ACC112 (cell line): ENCODE measurements around the gene PACS1.

Experiments
- H2AFZ ChIP-seq: fragments of 200-600 bp; sonication (generic); one replicate; pipeline ENCODE4 v1.6.0; 2017; ENCODE audit warnings: antibody characterized with exemption, low read length; ENCODE audit not compliant: unreplicated experiment
- H3K27ac ChIP-seq: fragments of 200-600 bp; sonication (generic); 2 replicates; pipeline ENCODE4 v1.5.1; 2014; ENCODE audit warnings: low read depth, mild to moderate bottlenecking, antibody characterized with exemption, low read length, moderate library complexity
- H3K27me3 ChIP-seq: fragments of 200-600 bp; sonication (generic); 2 replicates; pipeline ENCODE4 v1.6.1; 2014; ENCODE audit warnings: mild to moderate bottlenecking, antibody characterized with exemption, low read length, moderate library complexity, mixed read lengths; ENCODE audit not compliant: insufficient read depth
- H3K36me3 ChIP-seq: fragments of 200-600 bp; sonication (generic); 2 replicates; pipeline ENCODE4 v1.6.1; 2016; ENCODE audit warnings: mild to moderate bottlenecking, antibody characterized with exemption, low read length, moderate library complexity, mixed read lengths; ENCODE audit not compliant: insufficient read depth
- H3K4me1 ChIP-seq: fragments of 200-600 bp; sonication (generic); one replicate; pipeline ENCODE4 v1.6.1; 2016; ENCODE audit warnings: low read length, mixed read lengths; ENCODE audit not compliant: insufficient read depth, unreplicated experiment, control insufficient read depth
- H3K4me3 ChIP-seq: fragments of 200-600 bp; sonication (generic); 2 replicates; pipeline ENCODE4 v1.5.1; 2014; ENCODE audit warnings: mild to moderate bottlenecking, low read depth, low read length
- H3K79me2 ChIP-seq: fragments of 200-600 bp; sonication (generic); one replicate; pipeline ENCODE4 v1.6.0; 2016; ENCODE audit warnings: low read length; ENCODE audit not compliant: control insufficient read depth, unreplicated experiment, insufficient read depth

Gene PACS1

DNA sequence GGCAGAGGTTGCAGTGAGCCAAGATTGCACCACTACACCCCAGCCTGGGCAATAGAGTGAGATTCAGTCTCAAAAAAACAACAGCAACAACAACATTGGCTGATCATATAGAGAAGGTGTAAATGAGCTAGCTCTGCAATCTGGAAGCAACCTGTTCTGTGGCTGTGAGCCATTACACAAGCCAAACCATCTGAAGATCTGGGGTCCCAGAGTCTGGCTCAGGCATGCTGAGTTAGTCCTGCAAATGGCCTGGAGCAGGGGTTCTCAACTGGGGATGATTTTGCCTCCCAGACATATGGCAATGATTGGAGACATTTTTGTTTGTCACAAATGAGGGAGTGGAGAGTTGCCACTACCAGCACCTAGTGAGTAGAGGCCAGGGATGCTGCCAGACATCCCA, 156.0 kb downstream of the PACS1 start:
- no peaks in the 10 kb centered on the region for H3K4me1 ChIP-seq
- no peak overlapping the region for H3K4me3 ChIP-seq
- no peak overlapping the region for H2AFZ ChIP-seq
- H3K36me3 ChIP-seq: peaks cover 20% of the 10 kb centered on the region
- no peaks in the 10 kb centered on the region for H3K79me2 ChIP-seq
- H3K27ac ChIP-seq: no peak overlapping the region
- no peaks in the 10 kb centered on the region for H3K27me3 ChIP-seq

DNA sequence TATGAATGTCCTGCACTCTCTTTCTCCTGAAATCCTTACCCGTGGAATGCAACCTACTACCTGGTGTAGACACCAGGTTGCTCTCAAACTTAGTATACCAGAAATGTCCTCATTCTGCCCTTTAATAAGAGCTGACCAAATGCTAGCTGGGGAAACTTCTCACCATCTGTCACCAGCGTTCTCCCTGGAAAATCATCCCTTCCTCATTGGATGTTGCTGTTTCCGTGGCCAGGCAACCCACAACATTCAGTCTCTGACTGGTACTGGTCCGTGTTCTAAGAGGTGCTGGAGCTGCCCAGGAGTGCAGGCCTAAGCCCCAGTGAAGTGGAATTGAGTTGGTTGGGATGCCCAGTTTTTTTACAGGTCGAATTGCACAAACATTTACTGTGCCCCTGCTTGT, 157.6 kb downstream of the PACS1 start:
- H3K27ac ChIP-seq: no peak overlapping the region
- H2AFZ ChIP-seq: no peak overlapping the region
- H3K27me3 ChIP-seq: no peaks in the 10 kb centered on the region
- H3K79me2 ChIP-seq: no peaks in the 10 kb centered on the region
- no peaks in the 10 kb centered on the region for H3K4me1 ChIP-seq
- peaks cover 25% of the 10 kb centered on the region for H3K36me3 ChIP-seq
- no peak overlapping the region for H3K4me3 ChIP-seq

DNA sequence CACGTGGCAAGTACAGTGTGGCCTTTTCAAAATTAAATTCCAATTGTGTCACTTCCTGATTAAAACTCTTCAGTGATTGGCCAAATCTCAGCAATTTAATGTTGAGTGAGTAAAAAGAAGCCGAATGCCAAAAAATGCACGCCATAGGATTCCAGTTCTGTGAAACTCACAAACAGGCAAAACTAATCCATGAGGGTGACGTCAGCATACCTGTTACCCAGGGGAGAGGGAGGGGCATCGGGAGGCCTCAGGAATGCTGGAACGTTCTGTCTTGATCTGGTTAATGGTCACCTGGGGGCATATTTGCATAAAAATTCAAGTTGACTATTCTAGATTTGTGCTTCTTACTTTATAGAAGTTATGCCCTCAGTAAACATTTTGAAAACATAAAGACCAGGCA, 158.4 kb downstream of the PACS1 start:
- Histone ChIP-seq H2AFZ (no peak overlapping the region), H3K36me3 (peaks cover 25% of the 10 kb centered on the region), H3K4me1 (no peaks in the 10 kb centered on the region), H3K27ac (no peak overlapping the region), H3K27me3 (no peaks in the 10 kb centered on the region), H3K79me2 (no peaks in the 10 kb centered on the region), H3K4me3 (no peak overlapping the region)

DNA sequence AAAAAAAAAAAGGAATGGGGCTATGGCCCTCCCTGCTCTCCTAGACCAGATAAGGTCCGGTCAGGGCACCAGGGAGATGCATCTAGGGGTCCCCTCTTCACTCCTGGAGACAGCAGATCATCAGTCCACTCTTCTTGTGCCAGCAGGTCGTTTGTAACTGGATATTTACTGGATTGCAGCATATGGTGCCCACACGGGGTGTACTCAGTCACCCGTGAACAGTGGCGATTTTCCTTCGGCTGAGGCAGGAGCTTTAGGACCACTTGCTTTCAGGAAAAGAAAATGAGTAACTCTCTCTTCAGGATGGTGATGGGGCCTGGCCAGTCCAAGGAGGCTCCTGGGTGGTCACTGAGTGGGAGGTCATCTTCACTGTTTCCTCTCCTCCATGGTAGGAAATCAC, 160.1 kb downstream of the PACS1 start:
- no peaks in the 10 kb centered on the region for H3K79me2 ChIP-seq
- H3K27me3 ChIP-seq: no peaks in the 10 kb centered on the region
- no peak overlapping the region for H3K27ac ChIP-seq
- H2AFZ ChIP-seq: no peak overlapping the region
- H3K4me1 ChIP-seq: no peaks in the 10 kb centered on the region
- no peak overlapping the region for H3K4me3 ChIP-seq
- H3K36me3 ChIP-seq: peaks cover 20% of the 10 kb centered on the region; the same call in 1 of the 2 replicates

DNA sequence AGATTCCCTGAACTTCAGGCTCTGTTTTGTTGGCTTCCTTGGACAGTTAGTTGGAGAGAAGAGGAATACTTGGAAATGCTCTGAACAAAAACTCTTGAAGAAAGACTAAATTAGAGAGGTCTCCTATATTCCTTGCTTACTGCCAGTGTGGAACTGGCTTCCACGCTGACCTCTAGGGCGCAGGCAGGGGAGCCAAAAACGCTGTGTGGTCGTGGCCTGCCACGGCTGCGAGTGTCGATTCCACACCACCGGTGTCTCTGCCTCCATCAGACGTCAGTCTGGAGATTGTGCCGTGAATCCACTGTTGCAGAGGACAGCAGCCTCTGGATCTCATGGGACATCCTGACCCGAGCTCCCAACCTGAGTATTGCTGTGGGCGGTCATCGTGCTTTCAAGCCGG, 160.9 kb downstream of the PACS1 start:
- no peak overlapping the region for H2AFZ ChIP-seq
- no peak overlapping the region for H3K4me3 ChIP-seq
- no peaks in the 10 kb centered on the region for H3K27me3 ChIP-seq
- no peak overlapping the region for H3K27ac ChIP-seq
- H3K4me1 ChIP-seq: no peaks in the 10 kb centered on the region
- H3K36me3 ChIP-seq: peaks cover 20% of the 10 kb centered on the region; the same call in 1 of the 2 replicates
- no peaks in the 10 kb centered on the region for H3K79me2 ChIP-seq

DNA sequence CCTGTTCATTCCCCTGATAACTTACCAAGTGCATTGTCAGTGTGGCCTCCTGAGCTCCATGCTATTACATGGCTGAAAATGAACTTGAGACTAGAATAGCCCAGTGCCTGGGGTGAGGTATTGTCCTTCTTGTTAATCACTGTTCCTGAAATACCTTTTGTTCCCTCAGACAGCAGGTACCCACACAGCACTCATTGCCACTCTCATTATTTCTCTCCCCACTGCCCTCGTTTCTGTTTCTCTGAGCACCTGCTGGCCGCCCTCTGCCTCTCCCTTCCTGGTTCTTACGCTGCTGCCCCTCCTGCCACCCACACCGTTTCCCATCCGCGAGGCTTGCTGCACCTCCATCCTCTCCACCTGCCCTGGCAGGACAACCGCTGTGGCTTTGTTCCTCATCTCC, 161.5 kb downstream of the PACS1 start:
- no peaks in the 10 kb centered on the region for H3K79me2 ChIP-seq
- peaks cover 20% of the 10 kb centered on the region; the same call in 1 of the 2 replicates for H3K36me3 ChIP-seq
- no peaks in the 10 kb centered on the region for H3K4me1 ChIP-seq
- H3K27ac ChIP-seq: no peak overlapping the region
- no peak overlapping the region for H2AFZ ChIP-seq
- H3K27me3 ChIP-seq: no peaks in the 10 kb centered on the region
- no peak overlapping the region for H3K4me3 ChIP-seq

DNA sequence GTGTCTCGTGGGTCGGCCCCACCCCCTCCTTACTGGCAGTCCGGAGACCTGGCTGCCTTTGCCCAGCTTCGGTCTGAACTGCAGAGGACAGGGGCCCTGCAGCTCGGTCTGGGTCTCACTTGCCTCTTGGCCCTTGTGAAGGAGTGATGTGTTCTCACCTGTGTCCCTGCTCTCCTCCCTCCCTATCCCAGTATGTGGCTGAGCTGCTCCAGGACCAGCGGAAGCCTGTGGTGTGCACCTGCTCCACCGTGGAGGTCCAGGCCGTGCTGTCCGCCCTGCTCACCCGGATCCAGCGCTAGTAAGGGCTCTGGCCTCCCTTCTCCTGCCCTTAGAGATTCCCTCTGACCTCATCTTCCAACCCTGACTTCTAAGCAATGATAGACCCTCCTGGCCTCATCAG, 162.7 kb downstream of the PACS1 start:
- H3K27me3 ChIP-seq: no peaks in the 10 kb centered on the region
- no peak overlapping the region for H3K27ac ChIP-seq
- H3K4me1 ChIP-seq: no peaks in the 10 kb centered on the region
- H3K4me3 ChIP-seq: no peak overlapping the region
- no peak overlapping the region for H2AFZ ChIP-seq
- H3K79me2 ChIP-seq: no peaks in the 10 kb centered on the region
- peaks cover 17% of the 10 kb centered on the region; the same call in 1 of the 2 replicates for H3K36me3 ChIP-seq

DNA sequence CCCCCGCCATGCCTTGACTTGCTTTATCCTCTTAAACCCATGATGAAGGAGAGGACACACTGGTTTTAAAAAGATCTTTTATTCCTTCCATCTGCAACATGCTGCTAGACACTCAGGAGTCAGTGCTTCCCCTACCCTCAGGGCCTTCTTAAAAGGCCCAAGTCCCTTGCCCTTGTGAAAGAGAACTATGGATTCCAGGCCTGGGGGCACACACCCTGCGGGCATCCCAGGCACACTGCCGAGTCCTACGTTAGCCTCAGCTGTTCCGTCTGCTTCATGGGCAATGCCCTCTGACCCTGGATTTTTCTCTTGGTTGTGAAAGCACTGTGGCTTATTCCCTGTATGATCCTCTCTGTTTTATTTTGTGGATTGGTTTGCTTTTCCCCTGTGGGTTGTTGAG, 163.2 kb downstream of the PACS1 start:
- no peaks in the 10 kb centered on the region for H3K27me3 ChIP-seq

DNA sequence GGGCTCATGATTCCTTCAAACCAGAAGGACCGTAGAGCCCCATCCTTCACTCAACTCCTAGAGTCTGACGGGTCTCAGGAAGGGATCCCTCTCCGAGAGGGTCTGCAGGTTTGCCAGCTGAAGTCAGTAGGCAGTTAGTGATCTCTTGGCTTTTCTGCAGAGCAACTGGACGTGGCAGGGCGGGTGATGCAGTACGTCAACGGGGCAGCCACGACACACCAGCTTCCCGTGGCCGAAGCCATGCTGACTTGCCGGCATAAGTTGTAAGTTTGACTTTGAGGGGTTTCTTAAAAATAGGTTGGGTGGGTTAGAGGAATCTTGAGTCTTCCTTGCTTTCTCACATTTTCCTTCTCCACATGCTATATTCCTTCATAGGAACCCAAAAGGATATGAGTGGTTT, 165.1 kb downstream of the PACS1 start:
- H3K27ac ChIP-seq: no peak overlapping the region
- no peak overlapping the region for H3K4me3 ChIP-seq
- H2AFZ ChIP-seq: no peak overlapping the region
- peaks cover 10% of the 10 kb centered on the region; the same call in 1 of the 2 replicates for H3K36me3 ChIP-seq
- no peaks in the 10 kb centered on the region for H3K27me3 ChIP-seq
- no peaks in the 10 kb centered on the region for H3K79me2 ChIP-seq
- no peaks in the 10 kb centered on the region for H3K4me1 ChIP-seq

More for the DNA sequence above, 163.2 kb downstream of the PACS1 start:
- no peak overlapping the region for H3K27ac ChIP-seq
- peaks cover 12% of the 10 kb centered on the region; the same call in 1 of the 2 replicates for H3K36me3 ChIP-seq
- no peak overlapping the region for H2AFZ ChIP-seq
- no peak overlapping the region for H3K4me3 ChIP-seq
- no peaks in the 10 kb centered on the region for H3K79me2 ChIP-seq
- H3K4me1 ChIP-seq: no peaks in the 10 kb centered on the region

DNA sequence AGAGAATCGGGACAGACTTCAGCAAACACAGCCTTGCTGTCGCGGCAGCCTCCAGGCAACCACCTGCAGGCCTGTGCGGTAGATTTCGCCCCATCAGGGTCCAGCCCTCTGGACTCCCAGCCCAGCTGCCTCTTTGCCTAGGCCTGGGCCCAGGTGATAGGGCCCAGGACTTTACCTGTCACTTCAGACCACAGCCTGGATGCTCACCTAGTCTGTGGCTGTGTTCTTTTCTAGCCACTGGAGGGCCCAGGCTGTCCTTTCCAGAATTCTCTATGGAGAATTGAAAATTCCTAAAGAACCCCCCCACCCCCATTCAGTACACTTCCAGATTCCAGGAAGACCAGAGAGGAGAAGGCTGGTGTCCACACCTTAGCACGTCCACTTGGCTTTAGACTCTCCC, 167.8 kb downstream of the PACS1 start:
- Histone ChIP-seq H3K4me3 (no peak overlapping the region), H3K79me2 (no peaks in the 10 kb centered on the region), H3K27ac (no peak overlapping the region), H3K4me1 (no peaks in the 10 kb centered on the region), H2AFZ (no peak overlapping the region), H3K36me3 (0 out of 2 replicates have a peak, but pooled peaks cover 3% of the 10 kb centered on the region), H3K27me3 (no peaks in the 10 kb centered on the region)

DNA sequence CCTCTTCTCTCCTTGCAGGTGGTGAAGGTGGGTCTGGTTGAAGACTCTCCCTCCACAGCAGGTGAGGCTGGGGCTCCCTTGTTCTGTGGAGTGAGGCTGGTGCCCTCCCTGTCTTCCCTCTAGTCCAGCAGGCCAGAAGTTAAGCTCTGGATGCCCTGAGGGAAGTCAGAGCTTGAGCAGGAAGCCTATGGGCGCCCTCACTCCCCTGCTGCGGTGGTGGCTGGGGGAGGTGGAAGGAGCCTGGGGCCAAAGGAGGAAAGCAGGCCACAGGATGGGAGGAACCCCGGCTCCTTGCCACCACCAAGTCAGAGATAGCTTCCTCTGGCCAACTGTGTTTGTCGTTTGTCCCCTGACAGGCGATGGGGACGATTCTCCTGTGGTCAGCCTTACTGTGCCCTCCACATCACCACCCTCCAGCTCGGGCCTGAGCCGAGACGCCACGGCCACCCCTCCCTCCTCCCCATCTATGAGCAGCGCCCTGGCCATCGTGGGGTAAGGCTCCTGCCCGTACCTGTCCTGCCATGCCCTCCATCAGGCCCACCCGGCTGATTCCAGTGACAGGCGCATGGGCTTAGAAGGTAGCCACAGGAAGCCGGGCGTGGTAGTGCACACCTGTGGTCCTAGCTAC, 168.8 kb downstream of the PACS1 start:
- no peaks in the 10 kb centered on the region for H3K27me3 ChIP-seq
- H3K79me2 ChIP-seq: no peaks in the 10 kb centered on the region
- H2AFZ ChIP-seq: no peak overlapping the region
- H3K36me3 ChIP-seq: 0 out of 2 replicates have a peak, but pooled peaks cover 3% of the 10 kb centered on the region
- H3K4me1 ChIP-seq: no peaks in the 10 kb centered on the region
- no peak overlapping the region for H3K4me3 ChIP-seq
- no peak overlapping the region for H3K27ac ChIP-seq
